Measurements from ENCODE around the gene MIPOL1. TPM values are rescaled to one million over a fixed set of nuclear protein-coding genes. Genes with fewer than 3 reads are reported as not detected.

Gene MIPOL1
- total and polyA plus RNA-seq, 2 experiments from 2014 or later = 16.6 to 24.8 TPM

- TF ChIP-seq ZNF462 (CRISPR knock-in tag; IDR thresholded peaks at IDR 0.05) = no peak
- TF ChIP-seq NANOG (IDR thresholded peaks at IDR 0.05; ENCODE audit: borderline replicate concordance) = no peak
- no peak for TF ChIP-seq ETS1 (IDR thresholded peaks at IDR 0.05)
- no peak for TF ChIP-seq ZNF331 (CRISPR knock-in tag; IDR thresholded peaks at IDR 0.05; ENCODE audit: low read depth)
These were observed 81.2 kb downstream of the MIPOL1 start (continued) for GRCh38 chr14:37278636-37279538.

GRCh38 chr14:37279818-37280217 lies 82.1 kb downstream of the MIPOL1 start:
- Histone ChIP-seq H2AFZ (no peak overlapping the region), H3F3A (replicated peaks; ENCODE audit: low read depth) (no peaks in the 10 kb centered on the region), H3K27me3 (ENCODE audit: insufficient read depth) (no peaks in the 10 kb centered on the region), H3K4me2 (no peak overlapping the region), H3K4me3 (no peak overlapping the region), H3K79me2 (replicated peaks; ENCODE audit: insufficient read depth) (no peaks in the 10 kb centered on the region), H3K27ac (ENCODE audit: low read depth) (no peak overlapping the region), H4K20me1 (replicated peaks; ENCODE audit: insufficient read depth) (no peaks in the 10 kb centered on the region), H3K36me3 (ENCODE audit: insufficient read depth) (no peaks in the 10 kb centered on the region), H3K4me1 (ENCODE audit: insufficient read depth) (no peaks in the 10 kb centered on the region), H3K9me2 (ENCODE audit: insufficient read depth) (no peaks in the 10 kb centered on the region)
- Mint-ChIP-seq H3K4me1 (no peaks in the 10 kb centered on the region), H3K9me3 (no peaks in the 10 kb centered on the region), H3K27ac (no peak overlapping the region), H3K4me3 (no peak overlapping the region), H3K27me3 (ENCODE audit: insufficient read depth, low read depth, poor library complexity) (no peaks in the 10 kb centered on the region), H3K36me3 (ENCODE audit: low read depth) (no peaks in the 10 kb centered on the region)
- ATAC-seq = no peak
- no peak for DNase-seq (ENCODE audit: low spot score)
- no peak for TF ChIP-seq STAT1 (IDR thresholded peaks at IDR 0.05; ENCODE audit: unreplicated experiment)
- no peak for TF ChIP-seq CTCF (conservative IDR thresholded peaks at IDR 0.05; ENCODE audit: low read depth in 2 of 2)
- TF ChIP-seq POLR2AphosphoS5 (IDR thresholded peaks at IDR 0.05; ENCODE audit: low read depth) = no peak
- no peak for TF ChIP-seq ZNF114 (CRISPR knock-in tag; IDR thresholded peaks at IDR 0.05)
- TF ChIP-seq ETS1 (IDR thresholded peaks at IDR 0.05) = no peak
- no peak for TF ChIP-seq REST (IDR thresholded peaks at IDR 0.05; ENCODE audit: unreplicated experiment)

All from GM23338 (cell line).